ENCODE data around the gene ABCF2.
A peak's percentile ranks its signal among the peaks of the same experiment; 100 is the strongest.

DNA sequence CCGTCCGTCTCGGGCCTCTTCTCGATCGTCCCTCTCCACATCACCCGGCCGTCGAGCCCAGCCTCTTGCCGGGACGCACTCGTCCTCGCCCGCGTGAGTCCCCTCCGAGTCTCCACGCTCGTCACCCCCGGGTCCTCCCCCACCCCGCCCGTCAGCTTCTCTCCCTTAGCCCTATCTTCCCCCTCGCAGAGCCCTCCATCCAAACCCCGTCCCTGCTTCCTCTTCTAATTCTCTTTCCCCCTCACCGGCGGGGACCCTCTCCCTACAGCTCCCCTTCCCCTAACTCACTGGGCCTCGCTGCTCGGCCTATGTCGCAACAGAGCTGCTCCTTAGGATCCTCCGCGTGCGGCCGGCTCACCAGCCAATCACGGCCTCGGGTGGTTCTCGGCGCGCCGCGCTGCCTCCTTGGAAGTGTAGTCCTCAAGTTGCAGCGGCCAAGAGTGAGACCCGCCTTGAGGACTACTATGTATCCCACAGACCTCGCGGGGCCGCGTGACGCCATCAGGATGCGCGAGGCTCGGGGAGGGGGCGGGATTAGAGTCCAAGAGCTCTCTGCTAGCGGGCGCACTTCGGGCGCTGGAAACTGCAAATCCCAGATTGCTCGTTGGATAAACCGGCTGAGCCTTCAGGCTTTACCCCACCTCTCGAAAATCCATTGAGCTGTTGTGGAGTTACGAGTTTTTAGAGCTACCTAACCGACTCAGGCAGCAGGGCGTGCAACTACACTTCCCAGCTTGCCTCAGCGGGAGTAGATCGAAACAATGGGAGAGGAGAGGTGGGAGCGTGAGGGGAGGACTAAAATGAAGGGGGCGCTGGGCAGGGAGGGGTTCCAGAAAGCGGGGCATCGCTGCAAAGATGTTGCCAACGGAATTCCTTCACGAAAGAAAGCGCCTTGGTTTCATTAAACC lies at the start of gene ABCF2:
- TF ChIP-seq, protein P1, sequence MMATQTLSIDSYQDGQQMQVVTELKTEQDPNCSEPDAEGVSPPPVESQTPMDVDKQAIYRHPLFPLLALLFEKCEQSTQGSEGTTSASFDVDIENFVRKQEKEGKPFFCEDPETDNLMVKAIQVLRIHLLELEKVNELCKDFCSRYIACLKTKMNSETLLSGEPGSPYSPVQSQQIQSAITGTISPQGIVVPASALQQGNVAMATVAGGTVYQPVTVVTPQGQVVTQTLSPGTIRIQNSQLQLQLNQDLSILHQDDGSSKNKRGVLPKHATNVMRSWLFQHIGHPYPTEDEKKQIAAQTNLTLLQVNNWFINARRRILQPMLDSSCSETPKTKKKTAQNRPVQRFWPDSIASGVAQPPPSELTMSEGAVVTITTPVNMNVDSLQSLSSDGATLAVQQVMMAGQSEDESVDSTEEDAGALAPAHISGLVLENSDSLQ (IDR thresholded peaks at IDR 0.05): peak; percentile 65
- TF ChIP-seq HDGF (IDR thresholded peaks at IDR 0.05; ENCODE audit: borderline replicate concordance) (no peak), LEF1 (IDR thresholded peaks at IDR 0.05; ENCODE audit: borderline replicate concordance) (no peak), SP1 (IDR thresholded peaks at IDR 0.05) (no peak), TARDBP (IDR thresholded peaks at IDR 0.05) (no peak), SUZ12 (IDR thresholded peaks at IDR 0.05) (no peak), FOXM1 (IDR thresholded peaks at IDR 0.05; ENCODE audit: borderline replicate concordance) (no peak)
